Endothelial cell of umbilical vein (primary cell): ENCODE measurements around the gene GALK1. TPM values are rescaled to one million over a fixed set of nuclear protein-coding genes. Genes with fewer than 3 reads are reported as not detected.

Experiments
- BruUV-seq: library from RNA; stranded (reverse); fragments of 400-500 nt; replicated peaks from 2 replicates; lab custom pipeline; 2021; lab: Mats Ljungman, UMichigan
- CTCF ChIA-PET: fragments of 300-600, 350-600 bp; sonication (Branson Sonifier 250); formaldehyde crosslinking; loops from one replicate; lab custom pipeline; 2021; ENCODE audit warnings: antibody characterized with exemption, inconsistent platforms; lab: Charles Lee
- POLR2A ChIA-PET: fragments of 300-600, 350-600 bp; sonication (Branson Sonifier 250); formaldehyde crosslinking; loops from one replicate; lab custom pipeline; 2021; ENCODE audit warnings: antibody characterized with exemption, inconsistent platforms; lab: Charles Lee
- DNase-seq: peaks from one replicate; pipeline ENCODE4 v3.0.0-alpha.2; 2011; ENCODE audit warnings: low read depth, low spot score
- FAIRE-seq: peaks from 2 replicates; lab custom pipeline; 2011; peaks lifted over from hg19 to GRCh38; lab: Jason Lieb, UNC
- H2AFZ ChIP-seq: 2 replicates; pipeline ENCODE4 v1.6.0; 2012; ENCODE audit warnings: low read depth, low read length, control low read depth, inconsistent platforms
- H3K27ac ChIP-seq: 2 replicates; pipeline ENCODE4 v1.5.1; 2011; ENCODE audit warnings: low read depth, mild to moderate bottlenecking, control low read depth, low read length, moderate library complexity; ENCODE audit not compliant: insufficient read depth
- H3K27me3 ChIP-seq, 2 experiments: 2 replicates each; pipeline versions ENCODE4 v1.6.0 to v1.6.1; 2011; ENCODE audit warnings: low read length in 2 of 2, mixed read lengths in 1 of 2; ENCODE audit not compliant: control insufficient read depth in 2 of 2, insufficient read depth in 2 of 2
- H3K36me3 ChIP-seq, 2 experiments: 2 replicates in 1 of 2; 3 replicates in 1 of 2; pipeline ENCODE4 v1.5.1; 2011; ENCODE audit warnings: low read length in 2 of 2, mild to moderate bottlenecking in 1 of 2, moderate library complexity in 1 of 2; ENCODE audit not compliant: control insufficient read depth in 2 of 2, insufficient read depth in 2 of 2; ENCODE audit errors: extremely low read depth in 1 of 2
- H3K4me1 ChIP-seq: 3 replicates; pipeline ENCODE4 v1.5.1; 2011; ENCODE audit warnings: mild to moderate bottlenecking, low read length; ENCODE audit not compliant: control insufficient read depth, insufficient read depth; ENCODE audit errors: extremely low read depth
- H3K4me2 ChIP-seq: 2 replicates; pipeline ENCODE4 v1.6.1; 2011; ENCODE audit warnings: low read length, control low read depth, mixed read lengths; ENCODE audit not compliant: insufficient read depth
- H3K4me3 ChIP-seq, 3 experiments: fragments of 200-600 bp in 1 of 3; sonication (generic), shearing (Covaris generic) in 1 of 3; replicated peaks in 1 of 3; 2 replicates each; pipeline ENCODE4 v1.5.1; 2011 to 2016; ENCODE audit warnings: control low read depth in 3 of 3, low read length in 3 of 3, mild to moderate bottlenecking in 2 of 3, inconsistent platforms in 1 of 3, low read depth in 1 of 3, moderate library complexity in 1 of 3; ENCODE audit not compliant: insufficient read depth in 1 of 3
- H3K79me2 ChIP-seq: 2 replicates; pipeline ENCODE4 v1.6.0; 2012; ENCODE audit warnings: low read length, inconsistent platforms; ENCODE audit not compliant: control insufficient read depth, insufficient read depth
- H3K9ac ChIP-seq: replicated peaks from 2 replicates; pipeline ENCODE3; 2011; ENCODE audit warnings: low read length, control low read depth; ENCODE audit not compliant: insufficient read depth; ENCODE audit errors: extremely low read depth
- H3K9me1 ChIP-seq: replicated peaks from 3 replicates; pipeline ENCODE4 v1.6.0; 2011; ENCODE audit warnings: mild to moderate bottlenecking, low read length; ENCODE audit not compliant: control insufficient read depth, insufficient read depth; ENCODE audit errors: extremely low read depth
- H3K9me3 ChIP-seq: replicated peaks from 2 replicates; pipeline ENCODE4 v1.5.1; 2012; ENCODE audit warnings: low read length, inconsistent platforms; ENCODE audit not compliant: control insufficient read depth, insufficient read depth
- H4K20me1 ChIP-seq: replicated peaks from 2 replicates; pipeline ENCODE3; 2011; ENCODE audit warnings: mild to moderate bottlenecking, low read length; ENCODE audit not compliant: control insufficient read depth, insufficient read depth; ENCODE audit errors: extremely low read depth
- CTCF ChIP-seq, 2 donors: IDR thresholded peaks; 1 replicate in 1 of 2; 2 replicates in 1 of 2; pipeline ENCODE4 v1.5.1; 2011; ENCODE audit warnings: low read length in 2 of 2, mild to moderate bottlenecking in 2 of 2, moderate library complexity in 2 of 2, control low read depth in 1 of 2, inconsistent platforms in 1 of 2, low read depth in 1 of 2; ENCODE audit not compliant: insufficient read depth in 1 of 2; ENCODE audit errors: extremely low read depth in 1 of 2
- FOS ChIP-seq: IDR thresholded peaks from 2 replicates; pipeline ENCODE4 v1.6.1; 2011; ENCODE audit warnings: mild to moderate bottlenecking, low read length, moderate library complexity, borderline replicate concordance; ENCODE audit not compliant: insufficient read depth
- GATA2 ChIP-seq: IDR thresholded peaks from 2 replicates; pipeline ENCODE4 v1.7.0; 2011; ENCODE audit warnings: low read depth, mild to moderate bottlenecking, moderate library complexity, mixed read lengths, low read length; ENCODE audit not compliant: insufficient read length, insufficient read depth
- MAX ChIP-seq: IDR thresholded peaks from 2 replicates; pipeline ENCODE4 v1.6.1; 2011; ENCODE audit not compliant: insufficient read depth, insufficient read length
- POLR2A ChIP-seq: IDR thresholded peaks from 2 replicates; pipeline ENCODE4 v1.6.1; 2012; ENCODE audit warnings: low read depth, mild to moderate bottlenecking, control low read depth, low read length
- POLR2AphosphoS5 ChIP-seq: IDR thresholded peaks from 2 replicates; pipeline ENCODE4 v1.6.1; 2012; ENCODE audit warnings: low read depth, mild to moderate bottlenecking, control low read depth, low read length, moderate library complexity; ENCODE audit not compliant: insufficient read depth
- dilution Hi-C: fragments of 300-500 bp; cut with MboI; formaldehyde crosslinking; loops from one replicate; pipeline ENCODE4 v1.15.0; 2019; ENCODE audit warnings: low sequenced_read_pairs; ENCODE audit not compliant: extremely low pct_ligation_motif_present
- intact Hi-C: fragments of 100-400 bp; cut with micrococcal nuclease; formaldehyde crosslinking; loops from one replicate; pipeline ENCODE4 v1.10.0; 2022
- polyA plus RNA-seq, 4 experiments: library from polyadenylated mRNA; depleted of rRNA in 3 of 4; stranded (reverse) in 3 of 4; unstranded in 1 of 4; fragments of >200 nt; gene quantifications; 2 replicates each; pipeline versions ENCODE4 v1.2.1 to v1.2.3, GENCODE V29; 2011 to 2012; ENCODE audit warnings: missing spikeins in 1 of 4
- total RNA-seq: library from RNA; stranded (reverse); gene quantifications from 2 replicates; pipeline ENCODE4 v1.2.3, GENCODE V29; 2021

GALK1 gene
- total and polyA plus RNA-seq, 2 donors (not counting 3 experiments of a cell fraction or from before 2014, with no cell fraction given): 45.8 to 63.7 TPM

- Histone ChIP-seq H3K4me1 (peaks cover 6% of the 10 kb centered on the region), H2AFZ (no peak overlapping the region), H3K9me1 (no peaks in the 10 kb centered on the region), H4K20me1 (no peaks in the 10 kb centered on the region), H3K9ac (no peak overlapping the region), H3K4me3 (no peak overlapping the region), H3K36me3 (peaks cover 0 to 47% of the 10 kb centered on the region in 2 experiments), H3K9me3 (no peaks in the 10 kb centered on the region), H3K27ac (no peak overlapping the region), H3K4me2 (no peak overlapping the region), H3K79me2 (no peaks in the 10 kb centered on the region), H3K27me3 (no peaks in the 10 kb centered on the region)
- ChIA-PET CTCF (interaction anchor here (1.1 kb wide), 1 partner anchor 466 kb away, joined by 3 read pairs; no protein-coding TSS in a partner anchor), POLR2A (no interaction called here)
- dilution Hi-C loops (no loop called here), intact Hi-C loops (no loop called here)
- FAIRE-seq (no peak), DNase-seq (no peak)
- BruUV-seq: no TSS peak
- no peak for TF ChIP-seq FOS
- no peak for TF ChIP-seq MAX
- TF ChIP-seq POLR2A: no peak
- TF ChIP-seq POLR2AphosphoS5: no peak
- no peak for TF ChIP-seq GATA2
- no peak for TF ChIP-seq CTCF (IDR thresholded peaks at IDR 0.05; ENCODE audit: extremely low read depth in 1 of 2, insufficient read depth in 1 of 2, low read depth in 1 of 2, low read length in 2 of 2)
These were observed 49.0 kb upstream of the GALK1 start for GRCh38 chr17:75814021-75814395.
